ENCODE data around the gene CHRNG.
"Not testable (repeated sequence)": the region's sequence is repeated elsewhere in the genome, so short reads cannot be mapped to it uniquely, and the experiment has no call there.

The CHRNG gene

GRCh38 chr2:232563580-232563979 lies 24.1 kb downstream of the CHRNG start:
- no peak overlapping the region for H3K27ac ChIP-seq
- TF ChIP-seq ZFX (IDR thresholded peaks at IDR 0.05) (no peak), CTCF (conservative IDR thresholded peaks at IDR 0.05) (no peak)

DNA sequence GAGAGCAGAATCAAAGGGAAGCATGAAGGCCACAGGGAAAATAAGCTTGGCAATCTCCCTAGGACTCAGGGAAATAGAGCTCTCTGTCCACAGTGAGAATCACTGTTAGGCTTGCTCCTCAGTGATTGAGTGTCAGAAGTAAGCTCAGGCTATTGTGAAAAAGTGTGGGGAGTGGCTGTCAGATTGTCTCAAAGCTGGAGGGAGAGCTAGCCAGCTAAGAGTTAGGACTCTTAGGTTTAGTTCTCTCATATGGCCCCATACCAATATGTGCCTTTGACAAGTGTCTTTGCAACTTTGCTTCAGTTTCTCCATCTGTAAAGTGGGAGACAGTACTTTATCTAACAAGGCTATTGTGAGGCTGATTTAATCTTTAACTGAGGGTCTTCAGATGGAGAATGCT lies 28.2 kb downstream of the CHRNG start:
- no peak for TF ChIP-seq ZFX (IDR thresholded peaks at IDR 0.05)
- TF ChIP-seq CTCF (conservative IDR thresholded peaks at IDR 0.05) = no peak
- no peak overlapping the region for H3K27ac ChIP-seq

GRCh38 chr2:232568161-232568560 lies 28.7 kb downstream of the CHRNG start:
- no peak overlapping the region for H3K27ac ChIP-seq
- TF ChIP-seq ZFX (IDR thresholded peaks at IDR 0.05) = no peak
- TF ChIP-seq CTCF (conservative IDR thresholded peaks at IDR 0.05) = no peak

- TF ChIP-seq CTCF (conservative IDR thresholded peaks at IDR 0.05) = no peak
- TF ChIP-seq ZFX (IDR thresholded peaks at IDR 0.05) = no peak
- no peak overlapping the region for H3K27ac ChIP-seq
These were observed 30.0 kb downstream of the CHRNG start for GRCh38 chr2:232569541-232569940.

GRCh38 chr2:232570481-232570880 lies 31.0 kb downstream of the CHRNG start:
- not testable (repeated sequence) for H3K27ac ChIP-seq

DNA sequence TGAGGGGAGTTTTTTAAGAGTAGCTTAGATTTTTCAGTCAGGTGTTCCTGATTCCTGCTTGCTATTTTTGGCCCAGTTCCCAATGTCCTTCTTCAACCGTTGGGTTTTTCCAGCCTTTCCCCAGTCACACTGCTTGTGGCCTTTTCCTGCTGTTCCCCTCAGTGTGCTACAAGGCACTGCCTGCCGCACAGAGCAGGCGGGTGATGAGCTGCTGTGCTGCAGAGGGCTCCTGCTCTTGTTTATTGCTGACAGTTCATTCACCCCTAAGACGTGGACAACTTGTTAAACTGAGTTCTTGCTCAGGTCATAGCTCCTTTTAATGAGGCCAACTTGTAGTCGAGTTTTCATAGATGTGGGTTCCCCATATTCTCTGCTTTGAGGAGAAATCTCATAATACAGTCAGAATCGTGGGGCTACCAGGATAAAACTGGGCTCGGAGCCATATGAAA lies 31.6 kb downstream of the CHRNG start:
- TF ChIP-seq CTCF (conservative IDR thresholded peaks at IDR 0.05) (no peak), ZFX (IDR thresholded peaks at IDR 0.05) (no peak)
- no peak overlapping the region for H3K27ac ChIP-seq

GRCh38 chr2:232573042-232573441 lies 33.5 kb downstream of the CHRNG start:
- no peak overlapping the region for H3K27ac ChIP-seq
- TF ChIP-seq CTCF (conservative IDR thresholded peaks at IDR 0.05) (no peak), ZFX (IDR thresholded peaks at IDR 0.05) (no peak)

- H3K27ac ChIP-seq = no peak overlapping the region
- TF ChIP-seq CTCF (conservative IDR thresholded peaks at IDR 0.05) = no peak
- no peak for TF ChIP-seq ZFX (IDR thresholded peaks at IDR 0.05)
These were observed 34.4 kb downstream of the CHRNG start for GRCh38 chr2:232573771-232574435.
